ENCODE results near the gene MCOLN2.

- TF ChIP-seq, protein P1, sequence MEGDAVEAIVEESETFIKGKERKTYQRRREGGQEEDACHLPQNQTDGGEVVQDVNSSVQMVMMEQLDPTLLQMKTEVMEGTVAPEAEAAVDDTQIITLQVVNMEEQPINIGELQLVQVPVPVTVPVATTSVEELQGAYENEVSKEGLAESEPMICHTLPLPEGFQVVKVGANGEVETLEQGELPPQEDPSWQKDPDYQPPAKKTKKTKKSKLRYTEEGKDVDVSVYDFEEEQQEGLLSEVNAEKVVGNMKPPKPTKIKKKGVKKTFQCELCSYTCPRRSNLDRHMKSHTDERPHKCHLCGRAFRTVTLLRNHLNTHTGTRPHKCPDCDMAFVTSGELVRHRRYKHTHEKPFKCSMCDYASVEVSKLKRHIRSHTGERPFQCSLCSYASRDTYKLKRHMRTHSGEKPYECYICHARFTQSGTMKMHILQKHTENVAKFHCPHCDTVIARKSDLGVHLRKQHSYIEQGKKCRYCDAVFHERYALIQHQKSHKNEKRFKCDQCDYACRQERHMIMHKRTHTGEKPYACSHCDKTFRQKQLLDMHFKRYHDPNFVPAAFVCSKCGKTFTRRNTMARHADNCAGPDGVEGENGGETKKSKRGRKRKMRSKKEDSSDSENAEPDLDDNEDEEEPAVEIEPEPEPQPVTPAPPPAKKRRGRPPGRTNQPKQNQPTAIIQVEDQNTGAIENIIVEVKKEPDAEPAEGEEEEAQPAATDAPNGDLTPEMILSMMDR (conservative IDR thresholded peaks at IDR 0.05 in 1 of 2, IDR thresholded peaks at IDR 0.05 in 1 of 2; ENCODE audit: extremely low read depth in 1 of 2, insufficient read depth in 1 of 2, low read depth in 1 of 2, low read length in 2 of 2) = no peak
- TF ChIP-seq EZH2 (IDR thresholded peaks at IDR 0.05; ENCODE audit: borderline replicate concordance, low read length) = no peak
These were observed 66.1 kb downstream of the MCOLN2 start for GRCh38 chr1:84930831-84931230.
